ENCODE data around the gene TMX1.

Gene TMX1

DNA sequence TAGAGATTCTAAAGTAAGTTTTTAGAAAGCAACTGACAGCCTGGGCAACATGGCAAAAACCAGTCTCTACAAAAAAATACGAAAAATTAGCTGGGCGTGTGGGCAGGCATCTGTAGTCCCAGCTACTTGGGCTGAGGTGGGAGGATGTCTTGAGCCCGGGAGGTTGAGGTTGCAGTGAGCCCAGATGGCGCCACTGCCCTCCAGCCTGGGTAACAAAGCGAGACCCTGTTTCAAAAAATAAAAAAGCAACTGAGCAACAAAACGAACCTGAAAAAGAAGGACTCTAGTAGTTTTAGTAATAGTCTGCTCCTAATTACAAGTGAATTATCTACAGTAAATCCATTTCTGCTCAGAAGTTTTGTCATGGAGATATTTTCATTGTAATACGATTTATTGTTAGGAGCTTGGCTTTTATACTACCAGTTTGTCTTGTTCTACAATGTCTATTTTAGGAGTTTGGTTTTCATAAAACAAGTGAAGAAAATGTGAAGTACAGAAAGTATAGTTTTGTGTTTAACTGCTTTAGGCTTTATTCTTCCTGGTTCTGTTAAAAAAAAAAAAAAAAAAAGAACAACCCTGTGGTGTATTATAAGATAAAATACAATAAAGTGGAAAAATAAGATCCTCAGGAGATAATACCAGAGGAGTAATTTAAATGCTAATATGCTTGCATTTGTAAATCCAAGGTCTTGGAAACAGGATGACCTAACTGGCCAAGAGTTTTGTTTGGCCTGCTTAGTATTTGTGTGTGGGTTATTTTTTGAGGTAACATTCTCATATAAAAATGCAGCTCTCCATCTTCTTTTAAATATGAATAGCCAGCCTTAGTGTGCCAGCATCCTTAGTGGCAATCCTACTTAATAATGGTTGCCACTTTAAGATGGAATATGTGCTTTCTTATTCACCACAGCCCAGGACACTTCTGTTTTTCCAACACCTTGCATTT lies 2.8 kb downstream of the TMX1 start:
- DNase-seq (ENCODE audit: low read depth) = no peak

DNA sequence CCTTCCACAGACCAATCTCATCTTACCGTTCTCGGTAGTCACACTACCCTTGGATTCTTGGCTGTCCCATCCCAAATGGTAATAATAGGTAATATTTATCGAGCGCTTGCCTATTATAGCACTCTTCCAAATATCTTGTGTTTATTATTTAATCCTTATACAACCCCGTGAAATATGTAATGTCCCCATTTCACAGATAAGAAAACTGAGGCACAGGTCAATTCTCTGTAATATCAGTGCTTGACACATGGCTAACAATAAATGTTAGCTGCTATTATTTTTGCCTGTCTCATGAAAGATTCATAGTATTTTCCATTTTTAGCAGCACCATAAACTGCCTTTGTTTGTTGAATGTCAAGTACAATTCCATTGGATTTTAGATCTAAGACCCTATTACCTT lies 4.5 kb downstream of the TMX1 start:
- DNase-seq (ENCODE audit: low read depth) = no peak

DNA sequence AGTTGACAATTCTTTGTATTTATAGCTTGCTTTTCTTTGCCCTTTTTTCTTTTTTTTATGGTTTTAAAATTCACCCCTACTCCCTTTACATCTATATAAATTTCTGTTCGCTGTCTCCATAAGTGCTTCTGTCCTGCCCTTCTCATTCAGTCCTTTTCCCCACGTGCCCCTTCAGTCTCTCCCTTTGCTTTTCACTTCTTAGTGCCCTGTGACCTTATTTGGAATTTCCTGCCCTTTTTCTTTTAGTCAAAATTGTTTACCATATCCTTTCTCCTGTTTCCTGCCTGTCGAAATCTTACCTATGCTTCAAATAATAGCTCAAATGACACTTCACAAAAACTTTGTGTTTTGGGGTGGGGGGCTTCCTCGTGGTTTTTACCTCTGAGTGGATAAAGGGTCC lies 6.0 kb downstream of the TMX1 start:
- DNase-seq (ENCODE audit: low read depth) = no peak

DNA sequence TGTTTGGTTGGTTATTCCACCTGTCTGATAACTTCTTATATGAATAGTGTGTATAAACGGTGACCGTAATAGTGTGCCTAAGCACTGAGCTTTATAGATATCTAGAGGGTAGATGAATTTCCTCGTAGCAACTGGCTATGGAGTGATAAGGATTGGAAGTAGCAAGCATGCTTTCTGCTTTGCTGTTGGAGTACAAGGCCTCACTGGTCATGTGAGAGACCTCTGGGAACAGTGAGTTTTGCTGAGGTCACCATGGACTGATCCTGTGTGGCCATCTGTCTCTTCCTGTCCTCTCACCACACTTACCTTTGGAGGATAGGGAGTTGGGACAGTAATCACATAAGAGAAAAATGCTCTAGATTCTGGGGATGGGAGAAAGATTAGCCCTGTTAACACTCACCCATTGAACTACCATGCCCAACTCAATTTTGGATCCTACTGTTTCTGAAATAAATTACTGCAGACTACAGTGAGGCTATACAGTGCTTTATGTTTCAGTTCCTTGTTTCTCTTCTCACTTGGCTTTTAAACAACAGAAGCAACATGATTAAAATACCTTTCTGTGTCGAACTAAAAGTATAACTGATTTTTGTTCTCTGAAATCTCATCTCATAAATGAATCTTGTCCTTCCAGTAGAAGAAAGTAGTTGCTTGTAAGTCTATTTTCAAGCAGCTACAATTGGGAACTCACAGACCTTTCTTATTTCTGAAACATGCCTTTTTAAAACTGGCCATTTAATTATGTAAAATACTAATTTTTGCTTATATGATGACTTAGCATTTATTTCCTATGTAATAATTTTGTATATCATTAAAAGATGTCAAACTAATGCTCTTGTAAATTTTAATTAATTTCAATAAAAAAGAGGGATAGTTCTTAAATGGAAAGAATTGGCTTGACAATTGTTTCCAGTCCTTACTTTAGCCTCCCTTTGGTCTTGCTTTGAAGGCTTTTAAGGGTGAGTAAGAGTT lies 8.3 kb downstream of the TMX1 start:
- DNase-seq (ENCODE audit: low read depth) = no peak

DNA sequence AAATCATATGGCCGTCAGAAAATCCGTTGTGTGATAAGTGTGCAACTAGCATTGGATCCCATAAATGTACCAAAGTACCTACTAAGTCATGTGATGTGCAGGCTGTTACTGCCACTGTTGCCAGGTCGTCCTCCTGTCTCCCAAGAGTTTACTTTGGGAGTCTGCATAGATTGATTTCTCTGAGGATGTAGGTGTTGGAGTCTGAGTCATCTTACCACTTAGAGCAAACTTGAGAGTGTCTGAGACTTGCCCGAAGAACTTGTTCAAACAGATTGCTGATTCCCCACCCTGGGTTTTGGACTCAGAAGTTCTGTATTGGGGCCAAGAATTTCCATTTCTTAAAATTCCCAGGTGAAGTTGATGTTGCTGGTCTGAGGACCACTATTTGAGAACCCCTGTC lies 11.4 kb downstream of the TMX1 start:
- DNase-seq (ENCODE audit: low read depth) = no peak

DNA sequence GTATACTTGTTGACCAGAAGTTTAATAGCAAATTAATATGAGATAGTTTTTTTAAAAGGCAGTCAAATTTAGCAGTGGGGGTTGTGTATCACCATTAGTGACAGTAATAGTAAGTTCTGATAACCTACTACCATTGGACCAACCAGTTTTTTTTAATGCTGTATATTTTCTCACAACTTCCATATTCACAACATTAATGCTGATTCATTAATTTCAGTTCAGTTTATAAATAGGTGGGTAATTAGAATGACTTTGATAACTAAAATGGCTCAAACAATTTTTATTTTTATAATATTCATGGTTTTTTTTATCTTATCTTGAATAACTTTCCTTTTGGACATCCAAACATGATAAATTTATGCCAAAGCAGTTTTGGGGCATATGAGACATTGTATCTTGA lies 13.8 kb downstream of the TMX1 start:
- no peak for DNase-seq (ENCODE audit: low read depth)

DNA sequence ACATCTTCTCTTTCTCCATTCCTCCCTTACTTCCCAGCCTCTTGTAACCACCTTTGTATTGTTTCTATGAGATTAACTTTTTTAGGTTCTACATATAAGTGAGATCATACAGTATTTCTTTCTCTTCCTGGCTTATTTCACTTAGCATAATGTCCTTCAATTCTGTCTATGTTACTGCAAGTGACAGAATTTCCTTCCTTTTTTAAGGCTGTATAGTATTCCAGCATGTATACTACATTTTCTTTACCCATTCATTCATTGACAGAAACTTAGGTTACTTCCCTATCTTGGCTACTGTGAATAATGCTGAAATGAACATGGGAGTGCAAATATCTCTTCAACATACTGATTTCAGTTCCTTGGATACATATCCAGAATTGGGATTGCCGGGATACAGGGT lies 18.2 kb downstream of the TMX1 start:
- no peak for DNase-seq (ENCODE audit: low read depth)

DNA sequence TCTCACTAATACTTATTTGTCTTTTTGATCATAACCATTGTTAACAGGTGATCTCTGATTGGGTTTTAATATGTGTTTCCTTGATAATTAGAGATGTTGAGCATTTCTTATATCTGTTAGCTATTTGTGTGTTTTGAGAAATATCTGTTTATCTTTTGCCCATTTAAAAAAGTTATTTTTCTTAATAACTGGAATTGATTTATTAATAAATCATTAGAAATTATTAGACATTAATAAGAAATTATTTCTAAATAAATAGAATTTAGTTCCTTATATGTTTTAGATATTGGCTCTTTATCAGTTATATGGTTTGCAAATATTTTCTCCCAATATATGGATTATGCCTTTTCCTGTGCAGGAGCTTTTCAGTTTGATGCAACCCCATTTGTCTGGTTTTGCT lies 18.7 kb downstream of the TMX1 start:
- no peak for DNase-seq (ENCODE audit: low read depth)

DNA sequence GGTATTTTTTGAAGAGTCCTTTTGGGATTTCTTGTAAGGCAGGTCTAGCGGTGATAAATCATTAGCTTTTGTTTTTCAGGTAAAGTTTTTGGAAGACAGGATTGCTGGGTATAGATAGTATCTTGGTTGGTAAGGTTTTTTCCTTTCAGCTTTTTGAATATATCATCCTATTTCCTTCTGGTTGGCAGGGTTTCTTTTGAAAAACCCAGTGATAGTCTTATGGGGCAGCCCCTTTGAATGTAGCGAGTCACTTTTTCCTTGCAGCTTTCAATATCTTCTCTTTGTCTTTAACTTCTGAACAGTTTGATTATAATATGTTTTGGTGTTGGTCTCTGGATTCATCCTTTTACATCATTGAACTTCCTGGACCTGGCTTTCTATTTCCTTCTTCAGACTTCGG lies 20.2 kb downstream of the TMX1 start:
- DNase-seq (ENCODE audit: low read depth) = no peak

DNA sequence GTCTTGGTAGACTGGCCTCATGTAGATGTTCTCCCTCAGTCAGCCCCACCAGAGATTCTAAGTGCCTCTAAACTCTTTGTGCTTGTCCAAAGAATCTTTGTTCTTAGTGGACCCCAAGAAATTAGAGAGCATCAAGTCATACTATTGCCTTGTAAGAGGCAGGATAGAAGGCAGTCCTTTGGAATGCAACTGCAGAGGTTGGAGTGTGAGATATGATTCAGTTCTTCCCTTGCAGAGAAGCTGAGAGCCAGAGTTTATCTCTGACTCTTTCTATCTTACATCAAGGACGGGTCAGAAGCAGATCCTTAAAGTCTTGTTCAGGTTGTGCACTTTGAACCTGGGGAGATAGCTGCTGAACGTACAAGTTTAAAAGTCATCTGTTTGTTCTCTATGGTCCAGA lies 21.1 kb downstream of the TMX1 start:
- DNase-seq (ENCODE audit: low read depth) = no peak

DNA sequence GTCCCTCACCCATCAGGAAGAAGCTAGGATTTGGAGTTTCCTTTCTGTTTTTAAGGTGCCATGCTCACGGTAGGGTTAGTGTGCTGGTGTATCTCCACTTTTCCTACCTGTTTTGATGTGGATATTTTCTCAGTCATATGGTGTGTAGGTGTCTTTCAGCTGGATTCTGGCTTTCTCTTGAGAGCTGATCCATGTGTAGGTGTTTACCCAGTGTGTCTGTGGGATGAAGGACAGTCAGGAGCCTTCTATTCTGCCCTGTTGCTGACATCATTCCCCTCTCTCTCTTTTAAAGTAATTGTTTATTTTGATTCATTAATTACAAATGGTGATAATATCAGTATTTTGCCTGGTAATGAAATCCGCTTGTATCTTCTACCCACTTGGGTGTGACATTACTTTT lies 22.8 kb downstream of the TMX1 start:
- DNase-seq (ENCODE audit: low read depth) = no peak

DNA sequence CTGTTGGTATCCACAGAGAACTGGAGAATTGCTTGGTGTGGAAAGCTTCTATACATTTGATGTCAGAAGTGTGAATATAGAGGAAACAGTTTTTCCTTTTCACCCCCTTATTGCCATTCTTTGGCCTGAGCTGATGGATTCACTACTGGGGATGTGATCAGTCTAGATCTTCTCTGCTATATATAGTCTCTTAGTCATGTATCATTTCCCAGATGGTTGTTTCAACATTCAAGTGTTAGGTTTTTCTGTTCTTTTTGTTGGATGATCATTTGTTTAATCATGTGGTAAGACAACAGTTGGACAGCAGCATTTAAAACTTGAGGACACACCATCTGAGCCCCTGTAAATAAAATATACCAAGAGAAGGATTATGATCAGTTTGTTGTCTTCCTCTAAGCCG lies 29.6 kb downstream of the TMX1 start:
- no peak for DNase-seq (ENCODE audit: low read depth)

DNA sequence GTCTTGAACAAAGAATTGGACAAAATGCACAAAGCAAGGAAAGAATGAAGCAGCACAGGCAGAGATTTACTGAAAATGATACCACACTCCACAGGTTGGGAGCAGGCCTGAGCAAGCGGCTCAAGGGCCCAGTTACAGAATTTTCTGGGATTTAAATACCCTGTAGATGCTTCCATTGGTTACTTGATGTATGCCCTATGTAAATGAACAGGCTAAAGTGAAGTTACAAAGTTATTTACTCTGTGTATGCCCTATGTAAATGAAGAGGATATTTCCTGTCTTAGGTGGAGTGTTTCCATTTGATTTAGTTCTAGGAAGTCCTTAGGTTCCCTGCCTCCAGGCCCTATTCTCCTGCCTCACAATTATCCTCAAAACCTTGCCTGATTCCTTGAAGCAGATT lies 36.6 kb downstream of the TMX1 start:
- no peak for DNase-seq (ENCODE audit: low read depth)

DNA sequence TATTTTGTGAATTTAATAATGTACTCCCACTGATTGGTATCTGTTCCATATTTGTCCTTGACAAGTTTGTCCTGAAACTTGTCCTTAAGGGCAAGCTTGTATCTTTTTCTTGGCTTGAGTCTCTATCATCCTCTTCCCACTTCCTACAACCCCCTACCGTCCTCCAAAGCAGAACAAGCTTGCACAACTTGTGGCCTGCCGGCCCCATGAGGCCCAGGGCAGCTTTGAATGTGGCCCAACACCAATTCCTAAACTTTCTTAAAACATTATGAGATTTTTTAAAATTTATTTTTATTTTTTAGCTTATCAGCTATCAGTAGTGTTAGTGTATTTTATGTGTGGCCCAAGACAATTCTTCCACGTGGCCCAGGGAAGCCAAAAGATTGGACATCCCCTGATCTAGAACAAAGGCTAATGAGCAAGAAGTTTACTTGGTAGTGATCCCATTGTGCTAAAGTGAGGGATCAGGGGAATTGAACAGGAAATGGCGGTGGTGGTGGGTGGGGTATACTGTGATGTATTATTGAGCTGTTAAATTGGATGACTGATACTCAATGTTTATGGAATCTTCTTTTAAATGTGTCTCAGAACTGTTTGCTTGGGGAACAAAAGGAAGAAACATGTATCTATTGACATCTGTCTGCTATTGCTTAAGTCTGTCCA lies 37.8 kb downstream of the TMX1 start:
- DNase-seq (ENCODE audit: low read depth) = no peak

DNA sequence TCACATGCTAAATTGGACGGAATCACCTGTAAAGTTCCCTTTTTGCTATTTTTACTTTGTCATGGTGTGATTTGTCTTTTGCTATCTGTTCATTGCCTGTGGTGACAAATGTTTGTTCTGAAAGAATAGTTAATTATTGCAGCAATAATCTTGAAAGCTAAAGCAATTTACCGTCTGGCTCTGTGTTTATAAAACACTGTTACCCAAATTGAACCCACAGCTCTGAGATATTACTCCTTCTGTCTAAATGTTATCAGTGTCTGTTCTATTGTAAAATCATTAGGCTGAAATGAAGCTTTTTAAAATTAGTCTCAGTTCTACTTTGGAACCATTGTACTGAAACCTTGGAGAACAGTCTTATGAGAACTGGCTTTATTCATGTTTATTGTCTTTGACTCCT lies 42.5 kb downstream of the TMX1 start:
- no peak for DNase-seq (ENCODE audit: low read depth)

DNA sequence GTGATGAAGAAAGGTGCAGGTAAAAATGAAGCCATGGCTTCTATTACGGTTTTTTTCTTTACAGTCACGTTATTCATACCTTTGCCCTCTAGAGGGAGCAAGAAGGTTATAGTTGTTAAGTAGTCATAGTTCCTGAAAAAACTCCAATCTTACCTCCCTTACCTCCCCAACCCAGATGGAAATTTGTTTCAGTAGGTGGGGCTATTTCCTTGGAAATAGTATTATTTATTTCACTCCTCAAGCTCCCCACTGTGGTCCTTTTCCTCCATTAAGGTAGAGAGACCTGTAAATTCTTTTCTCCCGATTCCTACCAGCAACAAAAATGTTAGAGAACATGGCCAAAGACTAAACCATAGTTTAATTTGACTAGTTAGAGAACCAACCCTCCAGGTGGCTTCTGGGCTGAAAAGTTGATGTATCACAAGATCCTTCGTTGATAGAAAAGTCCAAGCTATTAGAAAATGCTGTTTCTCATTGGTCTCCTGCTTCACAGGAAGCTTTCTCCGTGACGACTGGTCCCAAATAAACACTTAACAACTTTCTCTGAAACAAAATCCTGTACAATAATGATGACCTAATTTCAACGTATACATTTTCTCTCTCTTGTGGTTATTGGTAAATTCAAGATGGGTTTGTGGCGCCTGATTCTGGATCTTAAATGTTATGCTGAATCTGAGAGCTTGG lies 43.5 kb downstream of the TMX1 start:
- peak; percentile 85 for DNase-seq (ENCODE audit: low read depth)

DNA sequence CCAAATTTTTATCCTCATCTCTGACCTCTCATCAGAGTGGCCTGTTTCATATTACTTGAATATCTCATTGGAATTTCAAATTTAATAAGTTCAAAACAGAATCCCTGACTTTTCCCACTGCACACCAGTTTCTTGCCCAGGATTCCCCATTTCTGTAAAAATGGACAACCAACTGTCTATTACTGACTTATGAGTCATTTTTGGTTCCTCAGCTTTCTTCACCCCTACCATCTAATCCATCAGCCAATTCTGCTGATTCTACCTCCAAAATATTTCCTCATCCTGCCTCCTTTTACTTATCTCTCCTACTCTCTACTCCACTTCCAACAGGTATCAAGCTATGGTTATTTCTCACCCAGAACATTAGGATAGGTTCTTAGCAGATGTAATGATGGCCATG lies 44.2 kb downstream of the TMX1 start:
- no peak for DNase-seq (ENCODE audit: low read depth)

DNA sequence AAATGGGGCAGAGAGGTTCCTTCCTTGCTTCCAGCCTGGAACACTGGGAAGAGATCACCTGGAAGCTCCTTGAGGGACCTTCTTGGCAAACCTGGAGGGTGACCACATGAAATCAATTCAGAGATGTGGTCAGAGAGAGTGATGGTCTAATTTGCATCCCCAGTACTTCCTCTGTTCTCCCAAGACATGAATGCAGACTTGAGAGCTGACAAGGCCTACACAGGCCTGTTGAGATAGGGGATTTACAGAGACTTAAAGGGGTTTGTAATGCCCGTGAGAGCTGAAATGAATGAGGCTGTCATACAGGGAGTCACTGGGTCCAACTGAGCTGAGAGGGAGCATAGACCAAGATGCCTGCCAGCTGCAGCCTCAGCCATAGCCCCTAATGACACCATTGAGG lies 45.1 kb downstream of the TMX1 start:
- DNase-seq (ENCODE audit: low read depth) = no peak

DNA sequence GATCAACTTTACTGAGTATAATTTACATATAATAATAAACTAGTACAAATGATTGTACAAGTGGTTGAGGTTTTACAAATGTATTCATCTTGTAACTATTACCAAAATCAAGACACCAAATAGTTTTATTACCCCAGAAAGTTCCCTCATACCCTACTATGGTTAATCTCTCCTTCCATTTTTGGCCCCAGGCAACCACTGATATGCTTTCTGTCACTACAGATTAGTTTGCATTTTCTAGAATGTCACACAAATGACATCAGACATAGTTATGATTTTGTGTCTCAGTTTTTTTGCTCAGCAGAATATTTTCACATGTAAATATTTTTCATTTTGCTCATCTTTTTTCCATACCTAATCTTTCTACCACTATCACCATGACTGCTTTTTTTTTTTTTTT lies 49.1 kb downstream of the TMX1 start:
- no peak for DNase-seq (ENCODE audit: low read depth)

DNA sequence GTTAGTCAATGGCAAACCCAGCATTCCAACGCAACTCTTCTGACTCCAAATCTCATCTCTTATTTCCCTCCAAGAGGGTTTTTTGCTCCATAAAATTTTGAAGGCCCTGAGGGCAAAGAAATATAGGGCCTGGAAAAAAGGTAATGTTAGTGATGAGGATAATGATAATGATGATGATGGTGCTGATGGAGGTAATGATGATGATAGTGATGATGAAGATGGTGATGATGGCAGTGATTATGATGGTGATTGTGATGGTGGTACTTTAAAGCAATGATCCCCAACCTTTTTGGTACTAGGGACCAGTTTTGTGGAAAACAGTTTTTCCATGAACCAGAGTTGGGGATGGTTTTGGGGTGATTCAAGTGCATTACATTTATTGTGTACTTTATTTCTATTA lies 50.1 kb downstream of the TMX1 start:
- no peak for DNase-seq (ENCODE audit: low read depth)

DNA sequence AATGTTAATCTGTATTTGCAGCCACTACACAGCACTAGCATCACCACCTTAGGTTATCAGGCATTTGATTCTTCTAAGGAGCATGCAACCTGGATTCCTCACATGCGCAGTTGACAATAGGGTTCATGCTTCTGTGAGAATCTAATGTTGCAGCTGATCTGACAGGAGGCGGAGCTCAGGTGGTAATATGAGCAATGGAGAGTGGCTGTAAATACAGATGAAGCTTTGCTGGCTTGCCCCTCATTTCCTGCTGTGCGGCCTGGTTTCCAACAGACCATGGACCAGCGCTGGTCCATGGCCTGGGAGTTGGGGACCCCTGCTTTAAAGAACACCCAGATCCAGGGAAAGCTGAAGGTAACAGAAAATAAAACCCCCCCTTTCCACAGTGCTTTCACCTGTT lies 51.0 kb downstream of the TMX1 start:
- DNase-seq (ENCODE audit: low read depth) = no peak
